ENCODE measurements around the gene ERC2.

Gene ERC2

DNA sequence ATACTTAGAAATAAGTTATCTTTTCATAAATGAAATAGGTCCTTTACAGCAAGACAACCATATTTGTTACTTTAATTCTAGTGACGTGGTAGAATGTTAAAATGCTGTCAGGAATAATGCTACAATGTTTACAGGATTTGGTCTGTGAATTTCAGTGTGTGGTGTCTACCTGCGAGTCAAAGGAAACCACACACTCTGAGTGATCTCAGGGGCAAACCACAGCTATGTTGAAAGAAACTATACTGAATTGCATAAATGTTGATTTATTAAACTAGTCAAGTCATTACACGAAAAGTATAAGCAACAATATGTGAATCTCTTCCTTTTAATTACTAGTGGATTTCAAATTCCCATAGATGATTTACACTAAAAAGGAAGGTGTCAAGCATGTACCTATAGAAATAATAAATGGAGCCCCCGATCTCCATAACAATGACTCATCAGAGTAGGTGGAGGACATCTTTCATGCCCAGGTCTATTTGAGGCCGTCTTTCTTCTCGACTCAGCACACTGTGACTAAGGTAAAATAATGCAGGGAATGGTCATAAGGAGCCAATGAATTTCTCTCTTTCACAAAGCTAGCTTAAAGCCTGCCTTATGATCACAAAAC, 463.0 kb downstream of the ERC2 start:
- DNase-seq (ENCODE audit: insufficient read length): no peak
- TF ChIP-seq TAF1 (IDR thresholded peaks at IDR 0.05; ENCODE audit: borderline replicate concordance, low read depth, low read length): no peak
- TF ChIP-seq POLR2AphosphoS5 (IDR thresholded peaks at IDR 0.05; ENCODE audit: low read depth, low read length): no peak
- TF ChIP-seq POLR2A (IDR thresholded peaks at IDR 0.05; ENCODE audit: low read depth, low read length): no peak

DNA sequence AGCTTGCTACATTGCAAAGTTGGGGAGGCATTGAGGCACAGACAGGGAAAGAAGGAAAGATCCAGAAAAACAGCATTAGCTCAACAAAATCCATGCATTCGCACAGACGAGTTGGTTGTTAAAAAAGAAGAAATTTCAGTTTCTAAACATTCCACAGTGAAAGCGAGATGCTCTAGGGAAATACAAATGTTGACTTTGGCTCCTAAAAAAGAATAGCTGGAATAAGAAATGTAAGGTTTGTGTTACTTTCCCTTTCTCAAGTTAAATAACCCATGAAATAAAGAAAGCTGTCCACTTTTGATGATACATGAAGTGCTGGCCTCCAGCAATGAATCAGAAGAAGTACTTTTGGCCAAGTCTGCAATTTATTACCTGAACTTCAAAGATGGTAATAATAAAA, 465.1 kb downstream of the ERC2 start:
- TF ChIP-seq POLR2A (IDR thresholded peaks at IDR 0.05; ENCODE audit: low read depth, low read length) (no peak), TAF1 (IDR thresholded peaks at IDR 0.05; ENCODE audit: borderline replicate concordance, low read depth, low read length) (no peak), POLR2AphosphoS5 (IDR thresholded peaks at IDR 0.05; ENCODE audit: low read depth, low read length) (no peak)
- FAIRE-seq (no peak), DNase-seq (ENCODE audit: insufficient read length) (no peak)

More for the DNA sequence above, 463.0 kb downstream of the ERC2 start:
- no peak for FAIRE-seq

- TF ChIP-seq POLR2A (IDR thresholded peaks at IDR 0.05; ENCODE audit: low read depth, low read length) (no peak), TAF1 (IDR thresholded peaks at IDR 0.05; ENCODE audit: borderline replicate concordance, low read depth, low read length) (no peak), POLR2AphosphoS5 (IDR thresholded peaks at IDR 0.05; ENCODE audit: low read depth, low read length) (no peak)
- DNase-seq (ENCODE audit: insufficient read length) (no peak), FAIRE-seq (no peak)
Observed at GRCh38 chr3:56001991-56002390, 466.3 kb downstream of the ERC2 start.

DNA sequence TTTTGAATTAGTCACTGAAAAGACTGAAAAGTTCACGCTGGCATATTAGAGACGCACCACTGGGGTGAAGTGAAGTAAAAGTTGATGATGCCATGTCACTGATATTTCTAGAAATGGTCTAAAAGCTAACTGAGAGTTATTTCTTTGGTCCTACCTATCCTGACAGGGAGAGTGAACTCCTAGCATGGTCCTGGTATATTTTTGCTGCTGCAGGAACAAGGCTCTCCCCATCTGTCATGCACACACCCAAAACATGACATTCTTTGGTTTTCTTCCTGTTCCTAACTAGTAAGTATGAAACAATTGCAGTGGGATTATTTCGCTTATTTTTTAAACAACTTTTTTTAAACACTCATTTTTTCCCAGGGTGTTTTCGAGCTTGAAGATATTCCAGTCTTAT, 466.7 kb downstream of the ERC2 start:
- no peak for FAIRE-seq
- DNase-seq (ENCODE audit: insufficient read length): no peak
- no peak for TF ChIP-seq TAF1 (IDR thresholded peaks at IDR 0.05; ENCODE audit: borderline replicate concordance, low read depth, low read length)
- no peak for TF ChIP-seq POLR2A (IDR thresholded peaks at IDR 0.05; ENCODE audit: low read depth, low read length)
- no peak for TF ChIP-seq POLR2AphosphoS5 (IDR thresholded peaks at IDR 0.05; ENCODE audit: low read depth, low read length)

DNA sequence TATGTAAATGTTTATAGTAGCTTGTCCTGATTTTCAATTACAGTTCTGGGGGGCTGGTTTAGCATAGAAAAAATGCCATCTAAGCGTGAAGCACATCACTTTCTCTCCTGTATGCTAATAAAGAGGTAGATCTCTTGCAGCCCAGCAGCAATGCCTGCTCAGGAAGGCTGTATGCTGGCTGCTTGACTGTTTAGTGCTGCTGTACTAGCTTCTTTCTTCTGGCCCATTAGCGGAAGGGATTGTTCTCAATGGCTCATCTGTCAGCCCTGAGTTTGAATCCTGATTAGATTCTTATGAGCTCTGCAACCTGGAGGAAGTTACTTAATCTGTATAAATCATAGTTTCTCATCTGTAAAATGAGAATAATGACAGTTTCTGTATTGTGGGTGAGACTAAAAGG, 478.9 kb downstream of the ERC2 start:
- DNase-seq (ENCODE audit: insufficient read length): no peak
- no peak for TF ChIP-seq POLR2AphosphoS5 (IDR thresholded peaks at IDR 0.05; ENCODE audit: low read depth, low read length)
- no peak for TF ChIP-seq POLR2A (IDR thresholded peaks at IDR 0.05; ENCODE audit: low read depth, low read length)
- TF ChIP-seq TAF1 (IDR thresholded peaks at IDR 0.05; ENCODE audit: borderline replicate concordance, low read depth, low read length): no peak
- no peak for FAIRE-seq

DNA sequence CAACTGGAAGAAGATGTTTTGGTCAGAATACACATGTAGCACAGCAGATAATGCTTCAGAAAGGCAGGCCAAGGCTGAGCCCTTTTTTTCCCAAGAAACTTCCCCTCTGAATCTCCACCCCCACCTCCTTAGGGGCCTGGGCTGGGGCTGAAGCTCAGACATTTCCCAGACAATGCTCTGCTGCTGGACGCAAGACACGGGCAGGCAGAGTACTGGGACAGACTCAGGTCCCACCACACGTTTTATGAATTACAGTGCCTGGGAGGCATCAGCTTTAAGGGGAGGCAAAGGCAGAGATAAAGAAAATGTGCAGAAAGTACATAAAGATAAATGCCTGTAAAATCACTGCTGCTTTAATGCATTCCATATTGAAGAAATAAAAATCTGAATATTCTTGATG, 479.4 kb downstream of the ERC2 start:
- TF ChIP-seq TAF1 (IDR thresholded peaks at IDR 0.05; ENCODE audit: borderline replicate concordance, low read depth, low read length) (no peak), POLR2A (IDR thresholded peaks at IDR 0.05; ENCODE audit: low read depth, low read length) (no peak), POLR2AphosphoS5 (IDR thresholded peaks at IDR 0.05; ENCODE audit: low read depth, low read length) (no peak)
- DNase-seq (ENCODE audit: insufficient read length): no peak
- FAIRE-seq: no peak

DNA sequence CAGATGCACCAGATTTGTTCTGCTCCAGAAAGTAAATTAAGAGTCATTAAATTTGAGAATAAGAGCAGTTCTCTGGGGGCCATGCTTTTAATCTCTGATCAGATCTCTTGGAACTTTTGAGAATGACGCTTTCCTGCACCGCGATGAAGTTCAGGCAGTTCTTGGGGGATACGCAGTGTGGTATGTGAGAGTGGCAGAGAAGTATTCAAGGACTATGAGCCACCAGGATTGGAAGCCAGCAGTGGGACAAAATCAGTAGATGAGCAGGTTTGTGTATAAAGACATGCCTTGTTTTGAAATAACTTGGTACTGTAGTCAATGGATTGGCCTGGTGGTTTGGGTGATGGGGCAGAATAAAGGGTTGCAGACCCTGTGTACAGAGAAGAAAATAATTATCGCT, 483.6 kb downstream of the ERC2 start:
- TF ChIP-seq POLR2A (IDR thresholded peaks at IDR 0.05; ENCODE audit: low read depth, low read length): no peak
- TF ChIP-seq TAF1 (IDR thresholded peaks at IDR 0.05; ENCODE audit: borderline replicate concordance, low read depth, low read length): no peak
- TF ChIP-seq POLR2AphosphoS5 (IDR thresholded peaks at IDR 0.05; ENCODE audit: low read depth, low read length): no peak
- no peak for FAIRE-seq
- DNase-seq (ENCODE audit: insufficient read length): no peak

DNA sequence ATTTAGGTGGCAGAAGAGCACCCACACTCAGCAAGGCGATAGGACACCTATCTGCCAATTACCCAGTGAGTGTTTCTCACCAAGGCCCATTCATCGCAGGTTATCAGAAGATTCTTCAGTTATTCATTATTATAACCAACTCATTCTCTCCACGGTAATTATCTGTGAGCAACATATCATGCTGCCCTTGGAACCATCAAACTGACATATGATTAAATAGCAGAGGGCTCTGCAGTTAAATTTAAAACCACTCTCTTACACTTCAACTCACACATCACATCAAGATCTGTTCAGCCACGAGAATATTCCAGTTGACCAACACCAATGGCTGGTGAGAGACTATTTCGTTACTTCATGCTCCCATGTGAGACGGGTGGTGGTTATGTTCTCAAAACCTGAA, 489.3 kb downstream of the ERC2 start:
- DNase-seq (ENCODE audit: insufficient read length): no peak
- no peak for TF ChIP-seq POLR2A (IDR thresholded peaks at IDR 0.05; ENCODE audit: low read depth, low read length)
- TF ChIP-seq TAF1 (IDR thresholded peaks at IDR 0.05; ENCODE audit: borderline replicate concordance, low read depth, low read length): no peak
- no peak for TF ChIP-seq POLR2AphosphoS5 (IDR thresholded peaks at IDR 0.05; ENCODE audit: low read depth, low read length)
- no peak for FAIRE-seq

DNA sequence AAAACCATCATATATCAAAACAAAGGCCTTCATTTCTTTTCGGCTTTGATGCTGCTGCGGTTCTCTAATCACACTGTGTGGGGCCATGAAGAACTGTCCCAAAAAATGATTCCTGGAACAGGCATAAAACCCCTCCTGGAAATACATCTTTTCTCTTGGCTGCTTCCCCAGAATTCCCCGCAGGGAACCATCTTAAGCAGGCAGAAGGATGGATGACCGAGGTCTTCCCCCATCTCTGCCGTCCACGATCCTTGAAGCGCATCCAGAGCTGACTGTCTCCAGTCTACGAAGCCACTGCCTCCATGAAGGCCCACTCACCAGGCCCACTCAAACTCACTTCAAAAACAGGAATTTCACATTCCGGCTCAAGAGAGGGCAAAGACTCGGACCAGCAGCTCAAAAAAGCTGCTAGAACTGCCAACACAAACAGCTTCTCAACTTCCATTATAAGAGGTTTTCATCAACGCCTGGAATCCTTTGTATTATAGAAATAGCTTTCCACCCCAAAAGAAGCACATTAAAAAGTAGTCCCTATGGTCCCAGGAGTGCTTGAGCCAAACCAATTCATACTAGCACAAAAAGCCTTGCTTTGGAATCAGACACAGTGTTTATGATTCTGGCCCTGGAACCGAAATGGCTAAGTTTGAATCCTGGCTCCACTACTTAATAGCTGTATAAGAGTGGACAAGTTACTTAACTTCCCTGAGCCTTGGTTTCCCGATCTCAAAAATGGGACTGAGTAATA, 493.7 kb downstream of the ERC2 start:
- TF ChIP-seq POLR2A (IDR thresholded peaks at IDR 0.05; ENCODE audit: low read depth, low read length): no peak
- no peak for TF ChIP-seq POLR2AphosphoS5 (IDR thresholded peaks at IDR 0.05; ENCODE audit: low read depth, low read length)
- TF ChIP-seq TAF1 (IDR thresholded peaks at IDR 0.05; ENCODE audit: borderline replicate concordance, low read depth, low read length): no peak
- FAIRE-seq: no peak
- no peak for DNase-seq (ENCODE audit: insufficient read length)

DNA sequence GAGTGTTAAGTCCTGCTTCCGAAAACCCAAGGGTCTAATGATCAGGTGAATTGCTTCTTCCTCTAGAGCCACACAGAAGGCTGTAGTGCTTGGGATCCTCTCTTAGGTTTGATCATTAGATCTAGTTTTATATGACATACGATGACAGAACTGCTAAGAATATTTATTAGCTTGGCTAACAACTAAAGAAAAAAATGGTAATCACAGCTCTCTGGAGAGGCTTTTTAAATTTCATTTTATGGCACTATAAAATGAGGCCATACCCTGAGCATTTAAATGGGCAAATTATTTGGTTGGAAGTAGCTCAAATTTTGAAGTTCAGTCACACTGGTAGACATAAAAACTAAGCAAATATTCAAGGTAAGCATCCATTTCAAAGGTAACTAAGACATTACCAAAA, 498.6 kb downstream of the ERC2 start:
- TF ChIP-seq TAF1 (IDR thresholded peaks at IDR 0.05; ENCODE audit: borderline replicate concordance, low read depth, low read length) (no peak), POLR2AphosphoS5 (IDR thresholded peaks at IDR 0.05; ENCODE audit: low read depth, low read length) (no peak), POLR2A (IDR thresholded peaks at IDR 0.05; ENCODE audit: low read depth, low read length) (no peak)
- FAIRE-seq (no peak), DNase-seq (ENCODE audit: insufficient read length) (no peak)

DNA sequence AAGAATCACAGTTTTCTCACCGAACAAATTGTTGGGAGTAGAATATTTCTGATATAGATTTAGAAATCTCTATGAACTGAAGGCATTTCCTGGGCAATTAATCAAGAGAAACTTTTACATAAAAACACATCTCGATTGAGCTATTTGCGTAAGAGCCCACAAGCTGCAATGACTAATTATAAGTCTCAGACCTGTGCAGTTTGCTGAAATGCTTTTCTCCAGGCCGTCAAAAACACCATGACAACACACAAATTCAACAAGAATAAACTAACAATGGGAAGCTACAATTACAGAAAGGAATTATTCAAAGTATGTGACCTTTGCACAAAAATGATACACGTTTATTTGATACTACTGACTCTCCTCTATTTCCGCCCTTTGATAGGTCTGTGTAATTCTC, 499.9 kb downstream of the ERC2 start:
- no peak for TF ChIP-seq POLR2A (IDR thresholded peaks at IDR 0.05; ENCODE audit: low read depth, low read length)
- TF ChIP-seq POLR2AphosphoS5 (IDR thresholded peaks at IDR 0.05; ENCODE audit: low read depth, low read length): no peak
- no peak for TF ChIP-seq TAF1 (IDR thresholded peaks at IDR 0.05; ENCODE audit: borderline replicate concordance, low read depth, low read length)
- FAIRE-seq (no peak), DNase-seq (ENCODE audit: insufficient read length) (no peak)

- FAIRE-seq: no peak
- TF ChIP-seq POLR2A (IDR thresholded peaks at IDR 0.05; ENCODE audit: low read depth, low read length) (no peak), TAF1 (IDR thresholded peaks at IDR 0.05; ENCODE audit: borderline replicate concordance, low read depth, low read length) (no peak), POLR2AphosphoS5 (IDR thresholded peaks at IDR 0.05; ENCODE audit: low read depth, low read length) (no peak)
- DNase-seq (ENCODE audit: insufficient read length): no peak
Observed at GRCh38 chr3:55966566-55966965, 501.7 kb downstream of the ERC2 start.

All from GM12892 (cell line).